Ascending aorta (tissue), 2 donors: ENCODE measurements around the gene MCRIP1. TPM values are rescaled to one million over a fixed set of nuclear protein-coding genes. Genes with fewer than 3 reads are reported as not detected.

Experiments
- DNase-seq, 2 donors: peaks; one replicate each; pipeline ENCODE4 v3.0.0-alpha.2; 2019; ENCODE audit warnings: low spot score in 2 of 2
- H3K27ac ChIP-seq, 2 donors: fragments of 200-600 bp; sonication (generic); one replicate each; pipeline ENCODE4 v1.5.1; 2016 to 2017; ENCODE audit warnings: mild to moderate bottlenecking in 1 of 2
- H3K27me3 ChIP-seq: fragments of 200-600 bp; sonication (generic); one replicate; pipeline ENCODE4 v1.5.1; 2017
- H3K36me3 ChIP-seq, 2 donors: fragments of 200-600 bp; sonication (generic); one replicate each; pipeline ENCODE4 v1.5.1; 2016
- H3K4me1 ChIP-seq, 2 donors: fragments of 200-600 bp; sonication (generic); one replicate each; pipeline ENCODE4 v1.5.1; 2016 to 2017; ENCODE audit warnings: mild to moderate bottlenecking in 1 of 2
- H3K4me3 ChIP-seq, 2 donors: fragments of 200-600 bp; sonication (generic); one replicate each; pipeline ENCODE4 v1.5.1; 2016 to 2017; ENCODE audit warnings: mild to moderate bottlenecking in 1 of 2
- H3K9me3 ChIP-seq, 2 donors: fragments of 200-600 bp; sonication (generic); one replicate each; pipeline ENCODE4 v1.5.1; 2016
- CTCF ChIP-seq, 3 experiments: fragments of 200-600 bp in 2 of 3; fragments of 450-650 bp in 1 of 3; sonication (generic) in 2 of 3; IDR thresholded peaks; one replicate each; pipeline ENCODE4 v1.5.1; 2016 to 2019; ENCODE audit warnings: antibody characterized with exemption in 3 of 3, mild to moderate bottlenecking in 1 of 3, moderate library complexity in 1 of 3
- intact Hi-C: fragments of 100-400 bp; cut with DNase I; formaldehyde crosslinking; loops from one replicate; pipeline ENCODE4 v1.15.1; 2023
- total RNA-seq: library from RNA; depleted of rRNA; stranded (reverse); fragments of >200 nt; gene quantifications from one replicate; pipeline ENCODE4 v1.1.0, GENCODE V29; 2016

The MCRIP1 gene
- total RNA-seq, 1 donor from 2014 or later: 149 TPM

GRCh38 chr17:81867991-81868673, 35.0 kb upstream of the MCRIP1 start:
- no peak for TF ChIP-seq CTCF (IDR thresholded peaks at IDR 0.05)

GRCh38 chr17:81867170-81867990, 34.3 kb upstream of the MCRIP1 start:
- DNase-seq: no peak
- H3K36me3 ChIP-seq: peaks cover 22 to 45% of the 10 kb centered on the region in 2 donors
- no peaks in the 10 kb centered on the region for H3K27me3 ChIP-seq
- H3K4me1 ChIP-seq: peaks cover 18 to 30% of the 10 kb centered on the region in 2 donors
- H3K4me3 ChIP-seq: no peak overlapping the region
- H3K27ac ChIP-seq: peak overlapping the region; percentile 96 to 99
- H3K9me3 ChIP-seq: no peaks in the 10 kb centered on the region
- TF ChIP-seq CTCF (IDR thresholded peaks at IDR 0.05): no peak
- intact Hi-C loops: loop anchor here (10.0 kb wide), 1 partner anchor 353 kb away; the partner anchor contains the start of gene ACTG1

More at GRCh38 chr17:81867991-81868673, 35.0 kb upstream of the MCRIP1 start:
- Histone ChIP-seq H3K27me3 (no peaks in the 10 kb centered on the region), H3K27ac (peak overlapping the region; percentile 96 to 99), H3K9me3 (no peaks in the 10 kb centered on the region), H3K4me1 (peaks cover 18 to 32% of the 10 kb centered on the region in 2 donors), H3K36me3 (peaks cover 22 to 45% of the 10 kb centered on the region in 2 donors), H3K4me3 (peak overlapping the region in 1 of 2 donors; percentile 83)
- intact Hi-C loops: loop anchor here (10.0 kb wide), 1 partner anchor 353 kb away; the partner anchor contains the start of gene ACTG1
- DNase-seq: no peak

GRCh38 chr17:81866440-81867169, 33.5 kb upstream of the MCRIP1 start:
- Histone ChIP-seq H3K4me1 (peaks cover 15 to 34% of the 10 kb centered on the region in 2 donors), H3K27me3 (no peaks in the 10 kb centered on the region), H3K27ac (peak overlapping the region; percentile 96 to 99), H3K4me3 (no peak overlapping the region), H3K36me3 (peaks cover 22 to 45% of the 10 kb centered on the region in 2 donors), H3K9me3 (no peaks in the 10 kb centered on the region)
- intact Hi-C loops: loop anchor here (10.0 kb wide), 1 partner anchor 352 kb away; the partner anchor contains the start of gene ACTG1
- DNase-seq: no peak
- TF ChIP-seq CTCF (IDR thresholded peaks at IDR 0.05): no peak

GRCh38 chr17:81865733-81866439, 32.8 kb upstream of the MCRIP1 start:
- peaks cover 22 to 45% of the 10 kb centered on the region in 2 donors for H3K36me3 ChIP-seq
- TF ChIP-seq CTCF (IDR thresholded peaks at IDR 0.05): no peak
- no peak overlapping the region for H3K4me3 ChIP-seq
- no peaks in the 10 kb centered on the region for H3K9me3 ChIP-seq
- intact Hi-C loops: loop anchor here (10.0 kb wide), 1 partner anchor 351 kb away; the partner anchor contains the start of gene ACTG1
- no peaks in the 10 kb centered on the region for H3K27me3 ChIP-seq
- DNase-seq: no peak
- peak overlapping the region; percentile 96 to 99 for H3K27ac ChIP-seq
- H3K4me1 ChIP-seq: peaks cover 15 to 37% of the 10 kb centered on the region in 2 donors

- no peak for TF ChIP-seq CTCF (IDR thresholded peaks at IDR 0.05)
- DNase-seq: no peak
- Histone ChIP-seq H3K27me3 (no peaks in the 10 kb centered on the region), H3K27ac (no peak overlapping the region), H3K4me1 (peaks cover 15 to 37% of the 10 kb centered on the region in 2 donors), H3K4me3 (no peak overlapping the region), H3K9me3 (no peaks in the 10 kb centered on the region), H3K36me3 (peaks cover 22 to 45% of the 10 kb centered on the region in 2 donors)
- intact Hi-C loops: loop anchor here (10.0 kb wide), 1 partner anchor 351 kb away; the partner anchor contains the start of gene ACTG1
Observed at GRCh38 chr17:81865358-81865732, 32.3 kb upstream of the MCRIP1 start.
